ENCODE measurements around the gene ZNF574.

GRCh38 chr19:42076380-42076944, 496 bp downstream of the ZNF574 start:
- TF ChIP-seq CTCF (IDR thresholded peaks at IDR 0.05; ENCODE audit: insufficient read depth, low read depth, low read length) (no peak), EZH2 (IDR thresholded peaks at IDR 0.05; ENCODE audit: insufficient read depth, low read length) (no peak)

Measured in astrocyte (in vitro differentiated cells and primary cell).